ENCODE data around the gene RAB37. TPM values are rescaled to one million over a fixed set of nuclear protein-coding genes. Genes with fewer than 3 reads are reported as not detected.

RAB37 gene
- polyA plus RNA-seq, 1 of the 3 experiments (the other 2 are of a cell fraction) = 0.25 TPM

DNA sequence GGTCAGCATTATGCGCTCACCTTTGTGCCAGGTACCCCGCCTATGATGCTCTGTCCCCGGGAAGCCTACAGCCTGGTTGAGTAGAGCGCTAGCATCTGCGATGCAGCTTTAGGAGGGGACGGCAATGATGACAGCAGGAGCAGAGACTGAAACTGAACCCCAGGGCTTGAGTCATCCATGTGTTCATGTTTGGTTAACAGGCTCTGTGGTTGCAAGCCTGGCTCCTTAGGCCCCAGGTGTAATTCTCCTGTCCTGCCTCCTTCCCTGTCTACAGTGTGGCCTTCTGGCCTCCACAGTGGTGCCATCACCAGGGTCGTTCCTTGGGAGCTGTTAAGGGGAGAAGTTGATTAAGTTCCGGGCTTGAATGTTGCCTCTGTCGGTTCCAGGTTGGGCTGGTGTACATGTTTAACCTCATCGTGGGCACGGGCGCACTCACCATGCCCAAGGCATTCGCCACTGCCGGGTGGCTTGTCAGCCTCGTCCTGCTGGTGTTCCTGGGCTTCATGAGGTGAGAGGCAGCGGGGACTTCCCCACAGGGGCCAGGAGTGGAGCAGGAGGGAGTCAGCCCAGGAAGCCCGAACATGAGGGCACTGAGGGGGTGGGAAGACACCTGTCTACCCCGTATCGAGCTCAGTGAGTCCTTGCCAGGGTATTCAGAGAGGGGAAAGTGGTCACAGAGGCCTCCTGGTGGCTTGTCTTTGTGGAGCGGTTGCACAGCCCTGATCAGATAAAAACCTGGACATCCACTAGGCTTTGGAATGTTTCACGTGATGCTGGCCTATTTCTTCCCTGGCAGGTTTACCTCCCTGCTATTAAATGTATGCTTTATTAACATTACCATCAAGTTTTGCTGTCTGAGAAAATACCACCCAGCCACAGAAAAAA lies 48.3 kb downstream of the RAB37 start:
- TF ChIP-seq RFX5 (IDR thresholded peaks at IDR 0.05; ENCODE audit: low read length) (no peak), CHD2 (IDR thresholded peaks at IDR 0.05; ENCODE audit: low read length, partially characterized antibody) (no peak), RXRA (IDR thresholded peaks at IDR 0.05; ENCODE audit: borderline replicate concordance, low read depth) (no peak), SMC3 (IDR thresholded peaks at IDR 0.05; ENCODE audit: low read depth, low read length) (peak; percentile 19)
- TF ChIP-seq, protein P1, sequence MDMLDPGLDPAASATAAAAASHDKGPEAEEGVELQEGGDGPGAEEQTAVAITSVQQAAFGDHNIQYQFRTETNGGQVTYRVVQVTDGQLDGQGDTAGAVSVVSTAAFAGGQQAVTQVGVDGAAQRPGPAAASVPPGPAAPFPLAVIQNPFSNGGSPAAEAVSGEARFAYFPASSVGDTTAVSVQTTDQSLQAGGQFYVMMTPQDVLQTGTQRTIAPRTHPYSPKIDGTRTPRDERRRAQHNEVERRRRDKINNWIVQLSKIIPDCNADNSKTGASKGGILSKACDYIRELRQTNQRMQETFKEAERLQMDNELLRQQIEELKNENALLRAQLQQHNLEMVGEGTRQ (IDR thresholded peaks at IDR 0.05; ENCODE audit: borderline replicate concordance, low read depth, low read length) = no peak
- TF ChIP-seq, protein P2, sequence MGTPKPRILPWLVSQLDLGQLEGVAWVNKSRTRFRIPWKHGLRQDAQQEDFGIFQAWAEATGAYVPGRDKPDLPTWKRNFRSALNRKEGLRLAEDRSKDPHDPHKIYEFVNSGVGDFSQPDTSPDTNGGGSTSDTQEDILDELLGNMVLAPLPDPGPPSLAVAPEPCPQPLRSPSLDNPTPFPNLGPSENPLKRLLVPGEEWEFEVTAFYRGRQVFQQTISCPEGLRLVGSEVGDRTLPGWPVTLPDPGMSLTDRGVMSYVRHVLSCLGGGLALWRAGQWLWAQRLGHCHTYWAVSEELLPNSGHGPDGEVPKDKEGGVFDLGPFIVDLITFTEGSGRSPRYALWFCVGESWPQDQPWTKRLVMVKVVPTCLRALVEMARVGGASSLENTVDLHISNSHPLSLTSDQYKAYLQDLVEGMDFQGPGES (IDR thresholded peaks at IDR 0.05; ENCODE audit: low read depth, low read length) = no peak
- H3K79me2 ChIP-seq (ENCODE audit: insufficient read depth) = no peaks in the 10 kb centered on the region; the same call in 1 of the 2 replicates
- no peak overlapping the region for H3K9ac ChIP-seq
- H3K27ac ChIP-seq (ENCODE audit: low read depth in 2 of 2, low read length in 1 of 2) = no peak overlapping the region
- H4K20me1 ChIP-seq (ENCODE audit: insufficient read depth) = no peaks in the 10 kb centered on the region
- no peaks in the 10 kb centered on the region for H3K27me3 ChIP-seq (ENCODE audit: insufficient read depth)
- H3K4me1 ChIP-seq (ENCODE audit: control insufficient read depth in 1 of 2, insufficient read depth in 2 of 2, low read depth in 1 of 2, low read length in 1 of 2) = no peaks in the 10 kb centered on the region
- H3K4me3 ChIP-seq (ENCODE audit: low read depth in 2 of 2, low read length in 1 of 2) = no peak overlapping the region
- H3K9me2 ChIP-seq = no peaks in the 10 kb centered on the region
- H3K9me3 ChIP-seq = no peaks in the 10 kb centered on the region
- peaks cover 11 to 20% of the 10 kb centered on the region in 2 experiments for H3K36me3 ChIP-seq (replicated peaks in 1 of 2; ENCODE audit: control insufficient read depth in 1 of 2, insufficient read depth in 2 of 2, low read length in 1 of 2)
- POLR2A ChIA-PET = no interaction called here
- CTCF ChIA-PET = interaction anchor here (1.0 to 98.1 kb wide), 7 partner anchors 14 to 128 kb away, joined by 4 to 3869 read pairs (median 49); partner anchors contain the start of genes FDXR, GRIN2C, NHERF1 and RAB37
- no peak overlapping the region for H3K4me2 ChIP-seq
- H2AFZ ChIP-seq (ENCODE audit: low read depth) = no peak overlapping the region
- DNase-seq = no peak
- WGBS (ENCODE audit: low lambda C conversion rate) = 88% methylated on average over 13 of the region's 21 CpGs
- no peaks in the 10 kb centered on the region for H3F3A ChIP-seq (replicated peaks; ENCODE audit: insufficient read depth)

DNA sequence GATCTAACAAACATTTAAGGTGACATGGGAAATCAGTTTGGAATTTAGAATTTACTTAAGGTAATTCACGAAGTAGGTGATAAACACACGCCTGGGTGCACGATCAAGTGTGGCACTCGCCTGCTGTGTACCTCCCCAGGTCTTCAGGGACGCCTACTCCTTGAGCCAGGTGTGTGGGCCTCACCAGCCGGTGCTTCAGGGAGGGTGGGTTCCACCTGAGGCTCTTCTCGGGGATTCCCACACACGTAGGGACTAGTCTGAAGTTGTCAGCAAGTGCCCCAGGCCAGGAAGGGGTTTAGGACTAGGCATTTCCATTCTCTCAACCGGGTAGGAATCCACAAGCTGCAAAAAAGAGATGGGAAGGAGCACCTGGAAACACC lies 48.9 kb downstream of the RAB37 start:
- 93% methylated on average over 9 of the region's 9 CpGs for WGBS (ENCODE audit: low lambda C conversion rate)
- POLR2A ChIA-PET = no interaction called here
- no peaks in the 10 kb centered on the region for H3K27me3 ChIP-seq (ENCODE audit: insufficient read depth)
- H3K9ac ChIP-seq = no peak overlapping the region
- no peak for TF ChIP-seq FOXM1 (IDR thresholded peaks at IDR 0.05; ENCODE audit: low read depth)
- TF ChIP-seq, protein P3, sequence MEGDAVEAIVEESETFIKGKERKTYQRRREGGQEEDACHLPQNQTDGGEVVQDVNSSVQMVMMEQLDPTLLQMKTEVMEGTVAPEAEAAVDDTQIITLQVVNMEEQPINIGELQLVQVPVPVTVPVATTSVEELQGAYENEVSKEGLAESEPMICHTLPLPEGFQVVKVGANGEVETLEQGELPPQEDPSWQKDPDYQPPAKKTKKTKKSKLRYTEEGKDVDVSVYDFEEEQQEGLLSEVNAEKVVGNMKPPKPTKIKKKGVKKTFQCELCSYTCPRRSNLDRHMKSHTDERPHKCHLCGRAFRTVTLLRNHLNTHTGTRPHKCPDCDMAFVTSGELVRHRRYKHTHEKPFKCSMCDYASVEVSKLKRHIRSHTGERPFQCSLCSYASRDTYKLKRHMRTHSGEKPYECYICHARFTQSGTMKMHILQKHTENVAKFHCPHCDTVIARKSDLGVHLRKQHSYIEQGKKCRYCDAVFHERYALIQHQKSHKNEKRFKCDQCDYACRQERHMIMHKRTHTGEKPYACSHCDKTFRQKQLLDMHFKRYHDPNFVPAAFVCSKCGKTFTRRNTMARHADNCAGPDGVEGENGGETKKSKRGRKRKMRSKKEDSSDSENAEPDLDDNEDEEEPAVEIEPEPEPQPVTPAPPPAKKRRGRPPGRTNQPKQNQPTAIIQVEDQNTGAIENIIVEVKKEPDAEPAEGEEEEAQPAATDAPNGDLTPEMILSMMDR (IDR thresholded peaks at IDR 0.05) = no peak
- no peak for TF ChIP-seq FOXJ3 (CRISPR knock-in tag; IDR thresholded peaks at IDR 0.05)
- TF ChIP-seq RXRA (IDR thresholded peaks at IDR 0.05; ENCODE audit: borderline replicate concordance, low read depth) = no peak
- no peak for TF ChIP-seq EZH2phosphoT487 (IDR thresholded peaks at IDR 0.05; ENCODE audit: borderline replicate concordance, low read depth)
- TF ChIP-seq, protein P4, sequence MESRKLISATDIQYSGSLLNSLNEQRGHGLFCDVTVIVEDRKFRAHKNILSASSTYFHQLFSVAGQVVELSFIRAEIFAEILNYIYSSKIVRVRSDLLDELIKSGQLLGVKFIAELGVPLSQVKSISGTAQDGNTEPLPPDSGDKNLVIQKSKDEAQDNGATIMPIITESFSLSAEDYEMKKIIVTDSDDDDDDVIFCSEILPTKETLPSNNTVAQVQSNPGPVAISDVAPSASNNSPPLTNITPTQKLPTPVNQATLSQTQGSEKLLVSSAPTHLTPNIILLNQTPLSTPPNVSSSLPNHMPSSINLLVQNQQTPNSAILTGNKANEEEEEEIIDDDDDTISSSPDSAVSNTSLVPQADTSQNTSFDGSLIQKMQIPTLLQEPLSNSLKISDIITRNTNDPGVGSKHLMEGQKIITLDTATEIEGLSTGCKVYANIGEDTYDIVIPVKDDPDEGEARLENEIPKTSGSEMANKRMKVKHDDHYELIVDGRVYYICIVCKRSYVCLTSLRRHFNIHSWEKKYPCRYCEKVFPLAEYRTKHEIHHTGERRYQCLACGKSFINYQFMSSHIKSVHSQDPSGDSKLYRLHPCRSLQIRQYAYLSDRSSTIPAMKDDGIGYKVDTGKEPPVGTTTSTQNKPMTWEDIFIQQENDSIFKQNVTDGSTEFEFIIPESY (IDR thresholded peaks at IDR 0.05; ENCODE audit: borderline replicate concordance, low read depth) = no peak
- no peak for TF ChIP-seq YY1 (IDR thresholded peaks at IDR 0.05; ENCODE audit: low read depth)
- TF ChIP-seq, protein P5, sequence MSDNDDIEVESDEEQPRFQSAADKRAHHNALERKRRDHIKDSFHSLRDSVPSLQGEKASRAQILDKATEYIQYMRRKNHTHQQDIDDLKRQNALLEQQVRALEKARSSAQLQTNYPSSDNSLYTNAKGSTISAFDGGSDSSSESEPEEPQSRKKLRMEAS (IDR thresholded peaks at IDR 0.05; ENCODE audit: low read depth) = no peak
- no peak for TF ChIP-seq TCF12 (IDR thresholded peaks at IDR 0.05)
- TF ChIP-seq, protein P1 (IDR thresholded peaks at IDR 0.05; ENCODE audit: borderline replicate concordance, low read depth, low read length) = no peak
- no peak for TF ChIP-seq FOSL2 (IDR thresholded peaks at IDR 0.05; ENCODE audit: borderline replicate concordance, low read depth)
- TF ChIP-seq MEF2A (IDR thresholded peaks at IDR 0.05; ENCODE audit: borderline replicate concordance, low read depth) = no peak
- no peak overlapping the region for H2AFZ ChIP-seq (ENCODE audit: low read depth)
- CTCF ChIA-PET = interaction anchor here (1.1 to 98.1 kb wide), 6 partner anchors 15 to 129 kb away, joined by 3 to 3869 read pairs (median 231); partner anchors contain the start of genes FDXR, GRIN2C and NHERF1
- no peak overlapping the region for H3K27ac ChIP-seq (ENCODE audit: low read depth in 2 of 2, low read length in 1 of 2)
- no peak overlapping the region for H3K4me3 ChIP-seq (ENCODE audit: low read depth in 2 of 2, low read length in 1 of 2)
- peaks cover 14 to 24% of the 10 kb centered on the region in 2 experiments for H3K36me3 ChIP-seq (replicated peaks in 1 of 2; ENCODE audit: control insufficient read depth in 1 of 2, insufficient read depth in 2 of 2, low read length in 1 of 2)
- no peaks in the 10 kb centered on the region for H4K20me1 ChIP-seq (ENCODE audit: insufficient read depth)
- H3K79me2 ChIP-seq (ENCODE audit: insufficient read depth) = no peaks in the 10 kb centered on the region; the same call in 1 of the 2 replicates
- no peak overlapping the region for H3K4me2 ChIP-seq
- no peaks in the 10 kb centered on the region for H3K9me2 ChIP-seq
- no peak for DNase-seq
- H3F3A ChIP-seq (replicated peaks; ENCODE audit: insufficient read depth) = no peaks in the 10 kb centered on the region
- no peaks in the 10 kb centered on the region for H3K9me3 ChIP-seq
- no peaks in the 10 kb centered on the region for H3K4me1 ChIP-seq (ENCODE audit: control insufficient read depth in 1 of 2, insufficient read depth in 2 of 2, low read depth in 1 of 2, low read length in 1 of 2)

All from SK-N-SH (cell line).